Measurements from ENCODE around the gene VWA8. TPM values are rescaled to one million over a fixed set of nuclear protein-coding genes. Genes with fewer than 3 reads are reported as not detected.

The VWA8 gene
- total and polyA plus RNA-seq, 9 donors = 6.5 to 16.0 (median 9.3) TPM

DNA sequence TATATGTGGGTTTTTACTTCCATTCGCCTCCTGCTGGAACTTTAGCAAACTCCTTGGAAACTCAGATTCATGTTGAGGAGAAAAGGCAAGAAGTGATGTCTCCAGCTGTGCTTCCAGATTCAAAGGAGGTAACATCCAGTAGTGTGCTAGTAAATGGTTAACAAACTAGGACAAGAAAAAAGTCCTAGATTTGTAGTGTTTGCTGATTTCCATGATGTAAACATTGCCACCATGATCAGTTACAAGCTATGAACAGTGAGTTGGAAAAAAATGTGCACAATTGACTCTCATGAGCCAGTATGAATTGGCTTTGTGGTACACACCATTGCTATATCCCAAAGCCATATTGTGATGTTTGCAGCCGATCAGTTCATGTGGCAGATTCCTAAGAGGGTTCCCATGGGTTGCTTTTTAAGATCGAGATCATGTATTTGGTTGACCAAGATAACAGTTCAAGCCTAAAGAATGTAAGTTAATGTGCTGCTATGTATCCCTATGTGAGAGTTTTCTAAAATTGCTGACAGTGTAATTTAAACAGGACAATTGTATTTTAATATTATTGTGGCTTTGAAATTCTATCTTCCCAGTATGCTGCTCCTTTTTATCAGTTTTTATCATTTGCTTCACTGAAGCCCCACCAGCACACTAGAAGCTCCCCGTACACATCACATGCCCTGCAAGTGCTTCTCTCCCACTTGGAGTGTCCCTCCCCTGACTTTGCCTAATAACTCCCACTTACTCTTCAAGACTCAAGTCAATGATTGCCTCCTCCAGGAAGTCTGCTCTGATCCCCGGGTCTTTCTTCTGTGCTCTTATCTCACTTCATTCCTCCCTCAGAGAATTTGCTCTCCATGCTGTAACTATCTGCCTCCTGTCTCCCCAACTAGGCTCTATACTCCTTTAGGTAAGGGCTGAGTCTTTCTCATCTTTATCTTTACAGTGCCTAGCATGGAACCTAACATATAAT is 355.3 kb downstream of the VWA8 start:
- 95% methylated on average over 2 of the region's 5 CpGs for WGBS (ENCODE audit: insufficient coverage)
- DNase-seq = no peak
- H3K4me3 ChIP-seq (ENCODE audit: low read length) = no peak overlapping the region

GRCh38 chr13:41603917-41604316 is 357.0 kb downstream of the VWA8 start:
- Histone ChIP-seq H3K4me1 (ENCODE audit: control insufficient read depth, insufficient read depth, low read length) (no peaks in the 10 kb centered on the region), H3K4me3 (ENCODE audit: low read length) (no peak overlapping the region), H3K9me3 (replicated peaks; ENCODE audit: control insufficient read depth, low read depth, low read length) (no peaks in the 10 kb centered on the region), H3K27ac (ENCODE audit: low read length) (no peak overlapping the region), H3K36me3 (ENCODE audit: control insufficient read depth, insufficient read depth, low read length) (peaks cover 4% of the 10 kb centered on the region), H3K27me3 (ENCODE audit: control insufficient read depth, insufficient read depth, low read length) (no peaks in the 10 kb centered on the region)
- no peak for DNase-seq
- no CpG with 5 or more reads among the region's 1 CpG for WGBS (ENCODE audit: insufficient coverage)

More for the DNA sequence above, 355.3 kb downstream of the VWA8 start:
- Histone ChIP-seq H3K27me3 (ENCODE audit: control insufficient read depth, insufficient read depth, low read length) (no peaks in the 10 kb centered on the region), H3K9me3 (replicated peaks; ENCODE audit: control insufficient read depth, low read depth, low read length) (no peaks in the 10 kb centered on the region), H3K27ac (ENCODE audit: low read length) (no peak overlapping the region), H3K36me3 (ENCODE audit: control insufficient read depth, insufficient read depth, low read length) (peaks cover 8% of the 10 kb centered on the region), H3K4me1 (ENCODE audit: control insufficient read depth, insufficient read depth, low read length) (peaks cover 2% of the 10 kb centered on the region)

- peaks cover 4% of the 10 kb centered on the region for H3K36me3 ChIP-seq (ENCODE audit: control insufficient read depth, insufficient read depth, low read length)
- no peaks in the 10 kb centered on the region for H3K27me3 ChIP-seq (ENCODE audit: control insufficient read depth, insufficient read depth, low read length)
- no peak overlapping the region for H3K27ac ChIP-seq (ENCODE audit: low read length)
- no peaks in the 10 kb centered on the region for H3K9me3 ChIP-seq (replicated peaks; ENCODE audit: control insufficient read depth, low read depth, low read length)
- no peaks in the 10 kb centered on the region for H3K4me1 ChIP-seq (ENCODE audit: control insufficient read depth, insufficient read depth, low read length)
- 54% methylated on average over 3 of the region's 7 CpGs for WGBS (ENCODE audit: insufficient coverage)
- DNase-seq = no peak
- no peak overlapping the region for H3K4me3 ChIP-seq (ENCODE audit: low read length)
These were observed 359.0 kb downstream of the VWA8 start for GRCh38 chr13:41601718-41602445.

DNA sequence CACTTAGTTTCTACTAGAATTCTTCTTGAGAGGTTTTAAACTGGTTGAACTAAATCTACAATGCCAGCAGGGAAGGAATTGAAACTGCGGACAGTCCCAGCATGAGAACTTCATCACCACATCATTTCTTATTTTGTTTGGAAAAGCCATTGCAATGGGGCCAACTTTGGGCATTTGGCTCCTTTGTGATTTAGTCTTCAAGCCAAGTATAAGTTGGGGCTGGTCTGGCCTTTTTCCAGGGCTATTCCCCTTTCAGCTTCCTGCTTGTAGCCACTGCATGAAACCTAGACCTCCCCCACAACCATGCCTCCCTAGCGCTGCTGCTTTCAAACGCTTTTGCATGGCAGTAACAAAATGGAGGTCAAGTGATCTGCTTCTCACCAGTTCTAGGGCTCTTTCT is 361.3 kb downstream of the VWA8 start:
- Histone ChIP-seq H3K4me3 (ENCODE audit: low read length) (no peak overlapping the region), H3K36me3 (ENCODE audit: control insufficient read depth, insufficient read depth, low read length) (peaks cover 4% of the 10 kb centered on the region), H3K9me3 (replicated peaks; ENCODE audit: control insufficient read depth, low read depth, low read length) (no peaks in the 10 kb centered on the region), H3K27me3 (ENCODE audit: control insufficient read depth, insufficient read depth, low read length) (no peaks in the 10 kb centered on the region), H3K4me1 (ENCODE audit: control insufficient read depth, insufficient read depth, low read length) (no peaks in the 10 kb centered on the region), H3K27ac (ENCODE audit: low read length) (no peak overlapping the region)
- DNase-seq = no peak
- WGBS (ENCODE audit: insufficient coverage) = 60% methylated on average over 1 of the region's 3 CpGs

- H3K27me3 ChIP-seq (ENCODE audit: control insufficient read depth, insufficient read depth, low read length) = no peaks in the 10 kb centered on the region
- peaks cover 3% of the 10 kb centered on the region for H3K36me3 ChIP-seq (ENCODE audit: control insufficient read depth, insufficient read depth, low read length)
- no CpG with 5 or more reads among the region's 2 CpGs for WGBS (ENCODE audit: insufficient coverage)
- H3K9me3 ChIP-seq (replicated peaks; ENCODE audit: control insufficient read depth, low read depth, low read length) = no peaks in the 10 kb centered on the region
- no peak overlapping the region for H3K27ac ChIP-seq (ENCODE audit: low read length)
- no peaks in the 10 kb centered on the region for H3K4me1 ChIP-seq (ENCODE audit: control insufficient read depth, insufficient read depth, low read length)
- DNase-seq = no peak
- H3K4me3 ChIP-seq (ENCODE audit: low read length) = no peak overlapping the region
These were observed 363.4 kb downstream of the VWA8 start for GRCh38 chr13:41597348-41598041.

GRCh38 chr13:41596190-41596589 is 364.7 kb downstream of the VWA8 start:
- no peaks in the 10 kb centered on the region for H3K9me3 ChIP-seq (replicated peaks; ENCODE audit: control insufficient read depth, low read depth, low read length)
- DNase-seq = peak; percentile 53
- peak overlapping the region; percentile 32 for H3K27ac ChIP-seq (ENCODE audit: low read length)

GRCh38 chr13:41595298-41595697 is 365.6 kb downstream of the VWA8 start:
- Histone ChIP-seq H3K36me3 (ENCODE audit: control insufficient read depth, insufficient read depth, low read length) (peaks cover 2% of the 10 kb centered on the region), H3K4me3 (ENCODE audit: low read length) (no peak overlapping the region), H3K27ac (ENCODE audit: low read length) (no peak overlapping the region), H3K4me1 (ENCODE audit: control insufficient read depth, insufficient read depth, low read length) (no peaks in the 10 kb centered on the region), H3K9me3 (replicated peaks; ENCODE audit: control insufficient read depth, low read depth, low read length) (no peaks in the 10 kb centered on the region), H3K27me3 (ENCODE audit: control insufficient read depth, insufficient read depth, low read length) (no peaks in the 10 kb centered on the region)
- no peak for DNase-seq
- no CpG with 5 or more reads among the region's 1 CpG for WGBS (ENCODE audit: insufficient coverage)

More at GRCh38 chr13:41596190-41596589, 364.7 kb downstream of the VWA8 start:
- no peaks in the 10 kb centered on the region for H3K27me3 ChIP-seq (ENCODE audit: control insufficient read depth, insufficient read depth, low read length)
- H3K4me3 ChIP-seq (ENCODE audit: low read length) = no peak overlapping the region
- peaks cover 2% of the 10 kb centered on the region for H3K36me3 ChIP-seq (ENCODE audit: control insufficient read depth, insufficient read depth, low read length)
- no peaks in the 10 kb centered on the region for H3K4me1 ChIP-seq (ENCODE audit: control insufficient read depth, insufficient read depth, low read length)

DNA sequence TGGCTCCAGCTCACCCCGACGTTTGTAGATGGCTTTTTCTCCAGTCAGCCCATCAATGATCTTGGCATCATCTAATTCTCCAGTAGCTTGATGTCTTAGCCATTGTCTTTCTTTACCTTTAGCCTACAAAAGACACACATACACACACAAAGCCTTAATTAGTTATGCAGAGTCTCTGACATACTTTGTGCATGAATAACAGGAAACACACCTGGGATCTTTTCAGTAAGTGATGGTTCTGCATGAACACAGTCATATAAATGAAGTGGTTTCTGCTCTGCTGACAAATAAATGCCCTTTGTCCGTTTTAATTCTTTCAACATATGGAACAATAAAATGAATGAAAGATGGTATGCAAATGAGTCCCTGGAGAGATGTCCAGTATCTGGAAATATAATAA is 370.3 kb downstream of the VWA8 start:
- no peak overlapping the region for H3K4me3 ChIP-seq (ENCODE audit: low read length)
- WGBS (ENCODE audit: insufficient coverage) = 45% methylated on average over 2 of the region's 3 CpGs
- H3K27ac ChIP-seq (ENCODE audit: low read length) = no peak overlapping the region
- H3K4me1 ChIP-seq (ENCODE audit: control insufficient read depth, insufficient read depth, low read length) = no peaks in the 10 kb centered on the region
- H3K27me3 ChIP-seq (ENCODE audit: control insufficient read depth, insufficient read depth, low read length) = no peaks in the 10 kb centered on the region
- H3K36me3 ChIP-seq (ENCODE audit: control insufficient read depth, insufficient read depth, low read length) = peaks cover 12% of the 10 kb centered on the region
- no peaks in the 10 kb centered on the region for H3K9me3 ChIP-seq (replicated peaks; ENCODE audit: control insufficient read depth, low read depth, low read length)
- no peak for DNase-seq

DNA sequence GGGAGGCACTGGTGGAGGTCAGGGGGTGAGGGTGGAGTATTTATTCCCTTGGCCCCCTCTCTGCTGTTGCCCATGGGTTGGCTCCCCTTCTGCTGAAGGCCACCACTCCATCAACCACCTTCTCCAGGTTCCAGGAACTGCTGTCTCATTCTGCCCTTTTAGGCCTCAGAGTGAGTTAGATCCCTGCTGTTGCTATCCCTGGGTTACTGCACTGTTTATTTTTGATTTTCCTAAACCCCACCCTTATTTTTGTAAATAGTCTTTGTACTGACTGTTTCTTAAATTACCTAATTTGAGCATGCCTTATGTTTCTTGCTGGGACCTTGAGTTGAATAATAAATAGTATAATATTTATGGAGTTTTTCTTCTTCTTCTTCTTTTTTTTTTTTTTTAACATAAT is 370.8 kb downstream of the VWA8 start:
- H3K4me3 ChIP-seq (ENCODE audit: low read length) = no peak overlapping the region
- DNase-seq = no peak
- no peaks in the 10 kb centered on the region for H3K27me3 ChIP-seq (ENCODE audit: control insufficient read depth, insufficient read depth, low read length)
- peaks cover 12% of the 10 kb centered on the region for H3K36me3 ChIP-seq (ENCODE audit: control insufficient read depth, insufficient read depth, low read length)
- no peaks in the 10 kb centered on the region for H3K9me3 ChIP-seq (replicated peaks; ENCODE audit: control insufficient read depth, low read depth, low read length)
- no peaks in the 10 kb centered on the region for H3K4me1 ChIP-seq (ENCODE audit: control insufficient read depth, insufficient read depth, low read length)
- H3K27ac ChIP-seq (ENCODE audit: low read length) = peak overlapping the region; percentile 7

DNA sequence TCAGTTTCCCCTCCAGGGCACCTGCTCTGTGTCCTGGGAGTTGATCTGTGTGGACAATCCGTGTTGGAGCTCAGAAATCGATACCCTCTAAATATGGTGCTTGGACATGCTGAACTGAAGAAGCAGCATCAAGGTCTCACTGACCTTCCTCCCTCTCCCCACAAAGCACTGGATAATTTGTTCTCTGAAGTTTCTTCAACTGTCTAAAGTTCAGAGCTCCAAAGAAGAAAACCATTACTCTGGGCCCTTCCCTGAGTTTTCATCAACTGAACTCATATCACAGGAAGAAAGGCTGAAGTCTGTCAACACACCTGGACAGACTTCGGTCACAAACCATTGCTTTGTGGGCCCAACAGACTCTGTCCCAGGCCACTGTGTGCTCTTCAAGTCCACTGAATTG is 371.5 kb downstream of the VWA8 start:
- no peaks in the 10 kb centered on the region for H3K9me3 ChIP-seq (replicated peaks; ENCODE audit: control insufficient read depth, low read depth, low read length)
- no peaks in the 10 kb centered on the region for H3K27me3 ChIP-seq (ENCODE audit: control insufficient read depth, insufficient read depth, low read length)
- DNase-seq = no peak
- 80% methylated on average over 1 of the region's 3 CpGs for WGBS (ENCODE audit: insufficient coverage)
- H3K36me3 ChIP-seq (ENCODE audit: control insufficient read depth, insufficient read depth, low read length) = peaks cover 12% of the 10 kb centered on the region
- no peaks in the 10 kb centered on the region for H3K4me1 ChIP-seq (ENCODE audit: control insufficient read depth, insufficient read depth, low read length)
- no peak overlapping the region for H3K27ac ChIP-seq (ENCODE audit: low read length)
- H3K4me3 ChIP-seq (ENCODE audit: low read length) = no peak overlapping the region
